Measurements from ENCODE around the gene RAET1G.
"Not testable (repeated sequence)": the region's sequence is repeated elsewhere in the genome, so short reads cannot be mapped to it uniquely, and the experiment has no call there.

The RAET1G gene

DNA sequence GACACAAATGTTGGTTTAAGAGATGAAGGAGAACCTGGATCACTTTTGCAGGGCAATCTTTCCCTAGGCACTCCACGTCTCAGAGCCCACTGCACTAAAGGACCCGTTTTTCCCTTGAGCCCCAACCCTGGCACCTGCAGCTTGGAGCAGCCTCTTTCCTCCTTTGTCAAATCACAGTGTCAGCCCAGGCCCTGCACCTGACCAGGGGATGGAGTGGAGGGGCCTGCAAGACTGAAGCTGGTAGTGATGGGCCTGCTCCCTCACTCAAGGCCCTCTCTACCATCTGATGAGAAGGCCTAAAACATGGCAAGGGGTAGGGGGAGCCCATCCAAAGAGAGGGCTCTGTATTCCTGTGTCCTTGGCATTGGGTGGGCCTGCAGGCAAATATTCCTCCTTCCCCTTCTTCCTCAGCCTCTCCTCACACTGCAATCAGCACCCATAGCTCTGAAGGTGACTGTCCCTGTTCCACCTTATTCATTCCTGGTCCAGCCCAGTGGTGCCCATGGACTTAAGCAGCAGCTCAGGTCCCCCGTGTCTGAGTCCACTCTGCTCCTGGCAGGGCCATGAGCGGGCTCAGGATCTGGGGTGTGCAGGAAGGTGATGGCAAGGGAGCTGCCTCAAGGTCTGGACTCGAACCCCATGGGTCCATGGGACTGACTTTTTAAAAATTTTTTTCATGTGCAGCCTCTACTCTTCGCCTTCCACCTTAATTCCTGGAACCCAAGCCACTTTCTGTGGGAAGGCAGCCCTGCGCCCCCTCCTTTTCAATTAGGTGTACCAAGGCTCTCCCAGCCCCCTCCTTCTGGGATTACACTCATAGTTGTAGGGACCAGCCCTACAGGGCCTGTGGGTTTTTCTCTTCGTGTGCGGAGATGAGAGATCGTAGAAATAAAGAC, 6.7 kb downstream of the RAET1G start:
- Mint-ChIP-seq H3K27ac (no peak overlapping the region), H3K27me3 (peaks cover 24% of the 10 kb centered on the region)

DNA sequence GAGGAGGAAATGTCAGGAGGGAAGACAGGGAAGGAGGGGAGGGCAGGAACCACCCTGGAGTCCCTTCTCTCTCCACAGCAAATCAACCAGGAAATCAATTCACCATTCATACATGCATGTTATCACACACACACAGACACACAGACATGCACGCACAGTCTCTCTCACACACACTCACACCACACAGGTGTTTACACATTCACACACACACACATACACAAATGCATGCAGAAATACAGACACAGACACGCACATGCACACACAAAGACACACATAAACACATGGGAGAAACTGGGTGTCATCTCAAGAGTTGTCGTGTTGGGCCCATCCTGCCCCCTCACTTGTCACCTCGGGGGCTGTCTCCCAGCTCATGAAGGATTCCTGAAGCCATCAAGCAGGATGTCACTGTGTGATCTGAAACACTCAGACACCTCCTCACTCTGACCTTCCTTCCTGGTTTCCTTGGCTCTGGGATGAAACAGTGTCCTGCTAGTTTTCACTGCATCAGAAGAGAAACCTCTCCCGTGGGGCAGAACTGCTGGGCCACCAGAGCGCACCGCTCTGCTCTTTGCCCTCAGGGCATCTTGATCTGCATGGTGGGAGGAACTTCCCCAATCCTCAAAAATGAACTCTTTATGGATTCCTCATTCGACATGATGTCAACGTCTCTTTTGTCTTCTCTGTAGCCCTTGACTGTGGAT, 9.2 kb downstream of the RAET1G start:
- no peak overlapping the region for H3K27ac Mint-ChIP-seq
- no peak overlapping the region for H3K4me3 Mint-ChIP-seq
- peaks cover 27% of the 10 kb centered on the region for H3K27me3 Mint-ChIP-seq
- ATAC-seq: no peak
- peaks cover 10% of the 10 kb centered on the region for H3K4me1 Mint-ChIP-seq
- H3K36me3 Mint-ChIP-seq: no peaks in the 10 kb centered on the region
- H3K9me3 Mint-ChIP-seq: peaks cover 4% of the 10 kb centered on the region

More for the DNA sequence above, 6.7 kb downstream of the RAET1G start:
- peaks cover 19% of the 10 kb centered on the region for H3K4me1 Mint-ChIP-seq
- no peak for ATAC-seq
- H3K4me3 Mint-ChIP-seq: no peak overlapping the region
- H3K9me3 Mint-ChIP-seq: no peaks in the 10 kb centered on the region
- no peaks in the 10 kb centered on the region for H3K36me3 Mint-ChIP-seq

DNA sequence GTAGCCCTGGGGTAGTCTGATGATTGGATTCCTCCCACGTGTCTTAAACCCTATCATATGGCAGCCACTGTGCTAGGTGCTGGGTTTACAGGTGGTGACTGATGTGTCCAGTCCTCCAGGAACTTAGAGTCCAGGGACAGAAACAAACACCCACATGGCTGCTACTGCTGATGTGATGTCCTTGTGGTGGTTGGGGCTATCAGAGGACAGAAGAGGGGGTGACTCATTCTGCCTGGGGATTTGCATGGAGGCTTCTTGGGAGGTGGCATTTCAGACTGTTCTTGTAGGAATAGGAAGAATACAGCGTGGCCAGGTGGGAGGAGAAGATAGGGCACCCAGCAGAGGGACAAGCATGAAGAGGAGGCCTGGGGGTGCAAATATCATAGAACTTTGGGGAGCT, 9.8 kb downstream of the RAET1G start:
- Mint-ChIP-seq H3K27ac (no peak overlapping the region), H3K4me3 (no peak overlapping the region), H3K9me3 (peaks cover 6% of the 10 kb centered on the region), H3K27me3 (peaks cover 27% of the 10 kb centered on the region), H3K4me1 (peaks cover 6% of the 10 kb centered on the region), H3K36me3 (peaks cover 2% of the 10 kb centered on the region)
- no peak for ATAC-seq

- H3K27ac Mint-ChIP-seq, ATAC-seq, H3K9me3 Mint-ChIP-seq, H3K4me3 Mint-ChIP-seq, H3K36me3 Mint-ChIP-seq, H3K4me1 Mint-ChIP-seq: not testable (repeated sequence)
- peaks cover 27% of the 10 kb centered on the region for H3K27me3 Mint-ChIP-seq
Measured at GRCh38 chr6:149912680-149913079, 10.2 kb downstream of the RAET1G start.

DNA sequence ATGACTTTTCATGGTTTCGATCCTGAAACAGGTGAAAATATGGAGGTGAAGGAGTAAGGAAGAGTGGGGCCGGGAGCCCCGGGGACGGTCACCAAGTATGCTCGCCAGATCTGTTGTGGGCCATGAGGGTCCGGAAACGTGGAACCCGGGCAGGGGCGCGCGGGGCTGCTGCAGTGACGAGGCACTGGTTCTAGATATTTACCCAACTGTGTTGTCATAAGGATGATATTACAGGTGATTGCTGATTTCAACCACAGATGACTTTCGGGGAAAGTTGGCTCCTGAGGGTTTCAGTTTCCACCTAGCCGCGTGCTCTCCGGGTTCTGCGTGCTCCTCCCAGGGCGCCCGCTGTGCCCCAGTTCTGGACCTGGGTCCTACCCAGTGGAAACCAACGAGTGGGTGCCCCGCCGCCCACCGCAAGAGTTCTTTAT, 12.2 kb downstream of the RAET1G start:
- ATAC-seq: no peak
- Mint-ChIP-seq H3K4me1 (no peaks in the 10 kb centered on the region), H3K9me3 (peaks cover 16% of the 10 kb centered on the region), H3K4me3 (no peak overlapping the region), H3K36me3 (peaks cover 11% of the 10 kb centered on the region), H3K27me3 (peaks cover 27% of the 10 kb centered on the region), H3K27ac (no peak overlapping the region)

DNA sequence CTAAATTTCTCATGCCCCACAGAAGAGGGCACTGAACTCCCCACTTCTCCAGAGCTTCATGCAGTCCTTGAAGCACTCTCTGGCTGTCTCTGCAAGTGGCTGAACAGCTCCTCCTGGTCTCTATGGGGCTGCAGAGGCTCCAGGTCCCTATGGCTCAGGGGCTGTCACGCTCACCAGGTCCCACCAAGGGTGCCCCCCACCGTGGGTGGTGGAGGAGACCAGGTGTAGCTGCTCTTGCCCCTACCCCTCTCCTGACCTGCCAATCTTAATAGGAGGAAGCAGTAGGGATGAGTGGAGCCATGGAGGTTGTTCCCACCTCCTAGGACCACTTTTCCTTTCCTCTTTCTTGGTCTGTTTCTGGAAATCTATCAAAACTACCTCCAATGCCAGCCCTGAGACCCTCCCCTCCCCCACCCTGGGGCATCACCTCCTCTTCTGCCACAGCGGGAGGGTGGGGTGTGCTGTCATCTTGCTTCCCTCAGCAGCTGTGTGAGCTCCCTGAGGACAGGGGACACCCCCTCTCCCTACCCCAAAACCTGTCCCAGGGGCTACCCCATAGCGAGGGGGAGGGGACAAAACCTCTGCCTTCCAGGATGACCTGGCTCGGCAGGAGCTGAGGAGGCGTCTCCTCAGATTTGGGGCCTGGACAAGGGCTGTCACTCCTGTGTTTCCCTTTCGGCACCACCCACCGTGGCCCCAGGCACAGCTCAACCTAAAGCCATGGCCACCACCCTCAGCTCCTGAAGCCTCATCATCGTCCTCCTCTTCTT, 13.0 kb downstream of the RAET1G start:
- Mint-ChIP-seq H3K27me3 (peaks cover 35% of the 10 kb centered on the region), H3K9me3 (peaks cover 16% of the 10 kb centered on the region), H3K4me1 (no peaks in the 10 kb centered on the region), H3K4me3 (no peak overlapping the region), H3K27ac (no peak overlapping the region), H3K36me3 (peaks cover 11% of the 10 kb centered on the region)
- no peak for ATAC-seq

DNA sequence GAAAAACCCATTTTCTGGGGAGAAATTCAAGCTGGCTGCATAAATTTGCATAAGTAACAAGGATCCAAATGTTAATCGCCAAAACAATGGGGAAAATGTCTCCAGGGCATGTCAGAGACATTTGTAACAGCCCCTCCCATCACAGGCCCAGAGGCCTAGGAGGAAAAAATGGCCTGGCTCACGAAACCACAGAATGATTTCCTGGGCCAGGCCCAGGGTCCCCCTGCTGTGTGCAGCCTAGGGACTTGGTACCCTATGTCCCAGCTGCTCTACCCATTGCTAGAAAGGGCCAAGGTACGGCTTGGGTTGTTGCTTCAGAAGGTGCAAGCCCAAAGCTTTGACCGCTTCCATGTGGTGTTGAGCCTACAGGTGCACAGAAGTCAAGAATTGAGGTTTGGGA, 14.4 kb downstream of the RAET1G start:
- Mint-ChIP-seq H3K36me3 (peaks cover 11% of the 10 kb centered on the region), H3K9me3 (peaks cover 16% of the 10 kb centered on the region), H3K27me3 (peaks cover 46% of the 10 kb centered on the region)
- not testable (repeated sequence) for H3K4me3 Mint-ChIP-seq, H3K4me1 Mint-ChIP-seq, H3K27ac Mint-ChIP-seq, ATAC-seq

DNA sequence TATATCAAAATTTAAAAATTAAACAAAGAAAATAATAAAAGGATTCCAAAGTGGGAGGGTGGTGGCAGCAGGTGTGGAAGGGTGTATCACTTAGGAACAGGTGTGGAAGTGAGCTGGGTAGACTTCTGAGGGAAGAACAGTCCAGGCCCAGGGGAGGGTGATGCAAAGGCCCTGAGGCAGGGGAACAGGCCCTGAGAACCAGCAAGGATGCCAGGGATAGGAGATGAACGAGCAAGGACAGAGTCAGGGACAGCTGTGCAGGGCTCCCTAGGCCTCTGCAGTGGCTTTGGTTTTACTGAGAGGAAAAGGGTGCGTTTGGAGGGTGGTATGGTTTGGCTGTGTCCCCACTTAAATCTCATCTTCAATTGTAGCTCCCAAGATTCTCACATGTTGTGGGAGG, 15.6 kb downstream of the RAET1G start:
- no peaks in the 10 kb centered on the region for H3K4me1 Mint-ChIP-seq
- H3K9me3 Mint-ChIP-seq: peaks cover 16% of the 10 kb centered on the region
- H3K27ac Mint-ChIP-seq: no peak overlapping the region
- peaks cover 11% of the 10 kb centered on the region for H3K36me3 Mint-ChIP-seq
- no peak overlapping the region for H3K4me3 Mint-ChIP-seq
- ATAC-seq: no peak
- H3K27me3 Mint-ChIP-seq: peaks cover 49% of the 10 kb centered on the region

GRCh38 chr6:149906405-149906804, 16.5 kb downstream of the RAET1G start:
- Mint-ChIP-seq H3K27me3 (peaks cover 57% of the 10 kb centered on the region), H3K4me1 (no peaks in the 10 kb centered on the region), H3K4me3 (no peak overlapping the region), H3K9me3 (peaks cover 16% of the 10 kb centered on the region), H3K27ac (no peak overlapping the region), H3K36me3 (peaks cover 11% of the 10 kb centered on the region)
- no peak for ATAC-seq

- peaks cover 11% of the 10 kb centered on the region for H3K36me3 Mint-ChIP-seq
- peaks cover 16% of the 10 kb centered on the region for H3K9me3 Mint-ChIP-seq
- H3K27ac Mint-ChIP-seq: no peak overlapping the region
- H3K4me1 Mint-ChIP-seq: no peaks in the 10 kb centered on the region
- no peak overlapping the region for H3K4me3 Mint-ChIP-seq
- H3K27me3 Mint-ChIP-seq: peaks cover 55% of the 10 kb centered on the region
- ATAC-seq: no peak
Measured at GRCh38 chr6:149905911-149906371, 17.0 kb downstream of the RAET1G start.

DNA sequence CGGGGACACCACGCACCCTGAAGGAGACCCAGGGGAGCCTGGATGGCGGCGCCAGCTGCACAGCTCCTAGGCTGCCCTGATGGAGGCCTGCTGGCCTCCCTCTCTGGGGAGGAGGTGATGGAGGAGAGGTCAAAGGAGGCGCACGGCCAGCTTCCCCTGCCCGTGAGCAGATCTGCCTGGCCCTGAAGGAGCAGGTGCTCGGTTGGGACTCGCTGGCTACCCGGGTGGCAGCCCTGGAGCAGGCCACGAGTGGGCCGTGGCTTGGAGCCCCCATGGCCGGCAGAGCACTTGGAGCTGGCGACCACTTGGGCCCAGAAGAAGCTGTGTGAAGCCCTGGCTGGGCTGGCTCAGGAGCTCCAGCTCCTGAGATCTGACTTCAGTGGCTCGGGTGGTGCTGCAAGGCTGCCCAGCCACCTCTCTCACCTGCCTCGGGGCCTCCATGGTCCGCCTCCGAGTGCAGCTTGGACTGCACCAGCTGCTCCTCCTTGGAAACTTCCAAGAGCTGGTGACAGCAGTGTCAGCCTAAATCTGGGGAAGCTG, 17.5 kb downstream of the RAET1G start:
- peaks cover 16% of the 10 kb centered on the region for H3K9me3 Mint-ChIP-seq
- H3K4me1 Mint-ChIP-seq: no peaks in the 10 kb centered on the region
- peaks cover 11% of the 10 kb centered on the region for H3K36me3 Mint-ChIP-seq
- no peak for ATAC-seq
- no peak overlapping the region for H3K4me3 Mint-ChIP-seq
- H3K27ac Mint-ChIP-seq: no peak overlapping the region
- H3K27me3 Mint-ChIP-seq: peaks cover 55% of the 10 kb centered on the region

DNA sequence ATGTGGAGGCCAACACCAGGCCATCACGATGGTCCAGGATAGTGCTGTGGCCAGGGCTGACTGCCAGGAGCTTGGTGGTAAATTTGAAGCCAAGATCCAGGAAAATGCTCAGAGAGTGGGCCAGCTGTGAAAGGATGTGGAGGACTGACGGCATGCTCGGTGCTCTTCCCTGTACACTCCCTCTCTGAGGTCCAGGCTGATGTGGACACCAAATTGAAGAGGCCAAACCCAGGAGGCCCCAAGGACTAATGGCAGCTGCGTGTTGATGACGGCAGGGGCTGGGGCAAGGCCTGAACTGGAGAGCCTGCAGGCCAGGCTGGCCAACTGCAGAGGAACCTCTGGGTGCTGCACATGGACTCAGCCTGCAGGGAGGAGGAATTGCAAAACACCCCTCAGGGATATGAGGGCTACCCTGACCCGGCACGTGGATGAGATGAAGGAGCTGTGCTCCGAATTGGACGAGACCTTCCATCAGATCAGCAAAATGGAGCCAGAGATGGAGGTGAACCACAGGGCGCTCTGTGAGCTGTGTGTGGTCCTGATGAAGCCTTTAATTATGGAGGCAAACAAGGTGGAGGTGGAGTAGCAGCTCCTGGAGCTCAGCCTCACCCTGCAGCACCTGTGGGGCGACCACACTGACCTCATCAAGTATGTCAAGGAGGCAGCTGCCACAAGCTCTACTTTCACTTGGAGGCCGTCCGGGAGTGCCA, 18.1 kb downstream of the RAET1G start:
- Mint-ChIP-seq H3K4me3 (no peak overlapping the region), H3K9me3 (peaks cover 16% of the 10 kb centered on the region), H3K27me3 (peaks cover 55% of the 10 kb centered on the region), H3K36me3 (peaks cover 11% of the 10 kb centered on the region), H3K4me1 (no peaks in the 10 kb centered on the region), H3K27ac (no peak overlapping the region)
- no peak for ATAC-seq

- no peaks in the 10 kb centered on the region for H3K4me1 Mint-ChIP-seq
Measured at GRCh38 chr6:149903938-149904611, 18.8 kb downstream of the RAET1G start.

More at GRCh38 chr6:149903938-149904611, 18.8 kb downstream of the RAET1G start:
- no peak for ATAC-seq
- peaks cover 11% of the 10 kb centered on the region for H3K36me3 Mint-ChIP-seq
- H3K27ac Mint-ChIP-seq: no peak overlapping the region
- H3K27me3 Mint-ChIP-seq: peaks cover 60% of the 10 kb centered on the region
- peaks cover 16% of the 10 kb centered on the region for H3K9me3 Mint-ChIP-seq
- no peak overlapping the region for H3K4me3 Mint-ChIP-seq
